Tibial nerve (tissue), 4 donors: Measurements from ENCODE around the gene CST4. TPM values are rescaled to one million over a fixed set of nuclear protein-coding genes. Genes with fewer than 3 reads are reported as not detected.
A peak's percentile ranks its signal among the peaks of the same experiment; 100 is the strongest.

Experiments used
- DNase-seq, 2 donors: peaks; one replicate each; pipeline ENCODE4 v3.0.0-alpha.2; 2019; ENCODE audit warnings: low spot score in 2 of 2
- H3K27ac ChIP-seq, 4 donors: fragments of 200-600 bp; sonication (generic) in 3 of 4; one replicate each; pipeline ENCODE4 v1.5.1; 2017 to 2019; ENCODE audit warnings: mild to moderate bottlenecking in 1 of 4
- H3K27me3 ChIP-seq, 2 donors: fragments of 200-600 bp; sonication (generic) in 1 of 2; one replicate each; pipeline versions ENCODE4 v1.5.1 to v1.6.0; 2017 to 2019
- H3K36me3 ChIP-seq, 3 donors: fragments of 200-600 bp; sonication (generic); one replicate each; pipeline ENCODE4 v1.5.1; 2018 to 2019
- H3K4me1 ChIP-seq, 4 donors: fragments of 200-600 bp; sonication (generic) in 3 of 4; one replicate each; pipeline ENCODE4 v1.5.1; 2017 to 2019
- H3K4me3 ChIP-seq, 4 donors: fragments of 200-600 bp; sonication (generic) in 3 of 4; one replicate each; pipeline ENCODE4 v1.5.1; 2017 to 2019; ENCODE audit warnings: mild to moderate bottlenecking in 1 of 4, moderate library complexity in 1 of 4
- H3K9me3 ChIP-seq, 4 donors: fragments of 200-600 bp; sonication (generic) in 3 of 4; one replicate each; pipeline ENCODE4 v1.5.1; 2017 to 2019
- EP300 ChIP-seq, 2 donors: sonication (generic); formaldehyde crosslinking; IDR thresholded peaks; one replicate each; pipeline ENCODE4 v1.6.1; 2017; ENCODE audit warnings: antibody characterized with exemption in 2 of 2, mild to moderate bottlenecking in 1 of 2
- POLR2A ChIP-seq, 2 donors: fragments of 450-650 bp; IDR thresholded peaks; one replicate each; pipeline ENCODE4 v1.6.1; 2017; ENCODE audit warnings: antibody characterized with exemption in 2 of 2, mild to moderate bottlenecking in 2 of 2, moderate library complexity in 2 of 2
- WGBS, 2 donors: methylation state at CpG; one replicate each; pipeline ENCODE4 v1.1.5; 2018; 5-methylcytosine and 5-hydroxymethylcytosine counted together
- total RNA-seq, 4 donors: library from RNA; depleted of rRNA; stranded (reverse); fragments of >200 nt; gene quantifications; one replicate each; pipeline ENCODE4 v1.1.0, GENCODE V29; 2016
- TF ChIP-seq, protein P1 (sequence below), 5 experiments: fragments of 200-600 bp in 3 of 5; fragments of 450-650 bp in 2 of 5; sonication (generic) in 3 of 5; IDR thresholded peaks; one replicate each; pipeline ENCODE4 v1.5.1; 2016 to 2019; ENCODE audit warnings: antibody characterized with exemption in 5 of 5, mild to moderate bottlenecking in 3 of 5, moderate library complexity in 2 of 5

The CST4 gene
- total RNA-seq, 4 donors from 2014 or later, result not detected

DNA sequence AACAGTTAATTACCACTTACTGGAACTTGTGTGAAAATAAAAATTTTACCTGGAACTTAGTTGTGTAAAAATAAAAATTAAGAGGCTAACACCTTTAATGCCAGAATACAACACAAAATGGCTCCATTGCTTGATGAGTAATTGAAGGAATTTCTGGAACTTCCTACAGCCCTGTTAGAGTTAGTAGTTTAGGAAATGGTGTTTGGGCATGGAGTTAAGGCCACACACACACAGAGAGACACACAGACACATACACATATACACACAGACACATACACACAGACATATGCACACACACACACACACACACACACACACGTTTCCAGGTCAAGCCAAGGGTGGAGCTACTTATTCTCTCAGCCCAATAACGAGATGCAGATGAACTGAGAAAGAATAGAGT, 30.5 kb downstream of the CST4 start:
- H3K27me3 ChIP-seq, result no peaks in the 10 kb centered on the region
- 56 to 77% methylated on average over 2 of the region's 2 CpGs for WGBS, 2 donors
- DNase-seq, result no peak

GRCh38 chr20:23657202-23657601, 31.6 kb downstream of the CST4 start:
- H3K4me3 ChIP-seq, result no peak overlapping the region
- H3K4me1 ChIP-seq, result peaks cover 7 to 61% (median 39%) of the 10 kb centered on the region in 4 donors
- WGBS, 2 donors, result 80 to 89% methylated on average over 8 of the region's 8 CpGs
- no peaks in the 10 kb centered on the region for H3K27me3 ChIP-seq
- no peak overlapping the region for H3K27ac ChIP-seq
- H3K36me3 ChIP-seq, result no peaks in the 10 kb centered on the region
- H3K9me3 ChIP-seq, result no peaks in the 10 kb centered on the region
- TF ChIP-seq POLR2A (IDR thresholded peaks at IDR 0.05), result no peak
- no peak for TF ChIP-seq EP300 (IDR thresholded peaks at IDR 0.05)
- TF ChIP-seq, protein P1, sequence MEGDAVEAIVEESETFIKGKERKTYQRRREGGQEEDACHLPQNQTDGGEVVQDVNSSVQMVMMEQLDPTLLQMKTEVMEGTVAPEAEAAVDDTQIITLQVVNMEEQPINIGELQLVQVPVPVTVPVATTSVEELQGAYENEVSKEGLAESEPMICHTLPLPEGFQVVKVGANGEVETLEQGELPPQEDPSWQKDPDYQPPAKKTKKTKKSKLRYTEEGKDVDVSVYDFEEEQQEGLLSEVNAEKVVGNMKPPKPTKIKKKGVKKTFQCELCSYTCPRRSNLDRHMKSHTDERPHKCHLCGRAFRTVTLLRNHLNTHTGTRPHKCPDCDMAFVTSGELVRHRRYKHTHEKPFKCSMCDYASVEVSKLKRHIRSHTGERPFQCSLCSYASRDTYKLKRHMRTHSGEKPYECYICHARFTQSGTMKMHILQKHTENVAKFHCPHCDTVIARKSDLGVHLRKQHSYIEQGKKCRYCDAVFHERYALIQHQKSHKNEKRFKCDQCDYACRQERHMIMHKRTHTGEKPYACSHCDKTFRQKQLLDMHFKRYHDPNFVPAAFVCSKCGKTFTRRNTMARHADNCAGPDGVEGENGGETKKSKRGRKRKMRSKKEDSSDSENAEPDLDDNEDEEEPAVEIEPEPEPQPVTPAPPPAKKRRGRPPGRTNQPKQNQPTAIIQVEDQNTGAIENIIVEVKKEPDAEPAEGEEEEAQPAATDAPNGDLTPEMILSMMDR (IDR thresholded peaks at IDR 0.05), result no peak
- DNase-seq, result no peak

More for the DNA sequence above, 30.5 kb downstream of the CST4 start:
- Histone ChIP-seq H3K9me3 (no peaks in the 10 kb centered on the region), H3K27ac (no peak overlapping the region), H3K36me3 (no peaks in the 10 kb centered on the region), H3K4me3 (no peak overlapping the region), H3K4me1 (peaks cover 7 to 50% (median 32%) of the 10 kb centered on the region in 4 donors)
- TF ChIP-seq POLR2A (IDR thresholded peaks at IDR 0.05) (no peak), EP300 (IDR thresholded peaks at IDR 0.05) (no peak)
- TF ChIP-seq, protein P1 (IDR thresholded peaks at IDR 0.05), result no peak

GRCh38 chr20:23656372-23656771, 32.5 kb downstream of the CST4 start:
- peaks cover 7 to 58% (median 39%) of the 10 kb centered on the region in 4 donors for H3K4me1 ChIP-seq
- no peaks in the 10 kb centered on the region for H3K36me3 ChIP-seq
- H3K9me3 ChIP-seq, result no peaks in the 10 kb centered on the region
- peak overlapping the region in 1 of 4 donors; percentile 36 for H3K4me3 ChIP-seq
- no peak for DNase-seq
- no peaks in the 10 kb centered on the region for H3K27me3 ChIP-seq
- WGBS, 2 donors, result 56 to 64% methylated on average over 6 to 10 of the region's 10 CpGs
- TF ChIP-seq, protein P1 (IDR thresholded peaks at IDR 0.05), result no peak
- TF ChIP-seq EP300 (IDR thresholded peaks at IDR 0.05) (no peak), POLR2A (IDR thresholded peaks at IDR 0.05) (no peak)
- H3K27ac ChIP-seq, result peak overlapping the region; percentile 51 to 91 (median 86)

DNA sequence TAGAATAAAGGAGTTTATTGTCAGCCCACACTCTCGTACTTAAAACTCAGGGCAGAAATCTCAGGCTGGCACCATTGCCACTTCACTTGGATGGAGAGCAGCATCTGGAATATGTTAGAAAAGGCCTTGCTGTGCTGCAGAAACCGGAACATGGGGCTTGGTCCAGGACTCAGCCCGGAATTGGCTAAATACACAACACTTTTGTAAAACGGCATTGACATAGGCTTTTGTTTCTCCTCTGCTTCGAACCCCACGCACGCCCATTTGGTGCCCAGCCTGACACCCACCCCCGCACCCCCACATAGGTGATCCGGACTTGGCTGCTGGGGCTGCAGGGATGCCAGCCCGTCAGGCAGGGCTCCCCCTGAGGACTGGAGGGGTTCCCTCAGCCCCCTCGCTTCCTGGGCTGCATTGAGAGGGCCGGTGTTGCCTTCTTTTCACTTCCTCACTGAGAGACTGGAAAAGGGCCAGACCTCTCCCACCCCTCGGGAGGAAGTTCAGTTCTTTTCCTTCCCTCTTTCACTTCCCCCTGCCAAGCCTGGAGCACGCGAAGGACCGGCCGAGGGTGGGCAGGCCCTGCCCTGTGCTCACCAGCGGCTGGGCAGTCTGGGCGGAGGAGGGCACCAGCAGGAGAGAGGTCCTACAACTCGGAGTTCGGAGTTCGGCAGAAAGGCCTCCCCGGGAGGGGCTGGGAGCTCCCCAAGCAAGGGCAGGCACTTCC, 33.2 kb downstream of the CST4 start:
- peak in 1 of 2 donors; percentile 41 for DNase-seq
- 7 to 15% methylated on average over 22 to 23 of the region's 23 CpGs for WGBS, 2 donors
- Histone ChIP-seq H3K27me3 (no peaks in the 10 kb centered on the region), H3K4me3 (peak overlapping the region; percentile 5 to 36 (median 21)), H3K27ac (peak overlapping the region; percentile 51 to 91 (median 86)), H3K36me3 (no peaks in the 10 kb centered on the region), H3K4me1 (peaks cover 7 to 55% (median 39%) of the 10 kb centered on the region in 4 donors), H3K9me3 (no peaks in the 10 kb centered on the region)
- TF ChIP-seq POLR2A (IDR thresholded peaks at IDR 0.05), result no peak
- TF ChIP-seq EP300 (IDR thresholded peaks at IDR 0.05), result peak in 1 of 2 donors; percentile 78
- TF ChIP-seq, protein P1 (IDR thresholded peaks at IDR 0.05), result no peak

GRCh38 chr20:23654717-23655116, 34.1 kb downstream of the CST4 start:
- WGBS, 2 donors, result 19 to 31% methylated on average over 4 of the region's 4 CpGs
- H3K9me3 ChIP-seq, result no peaks in the 10 kb centered on the region
- H3K27ac ChIP-seq, result peak overlapping the region; percentile 51 to 91 (median 86)

More at GRCh38 chr20:23654717-23655116, 34.1 kb downstream of the CST4 start:
- Histone ChIP-seq H3K36me3 (no peaks in the 10 kb centered on the region), H3K4me3 (no peak overlapping the region), H3K27me3 (no peaks in the 10 kb centered on the region), H3K4me1 (peaks cover 7 to 48% (median 39%) of the 10 kb centered on the region in 4 donors)
- TF ChIP-seq, protein P1 (IDR thresholded peaks at IDR 0.05), result no peak
- TF ChIP-seq EP300 (IDR thresholded peaks at IDR 0.05) (no peak), POLR2A (IDR thresholded peaks at IDR 0.05) (no peak)
- no peak for DNase-seq
